GM23248 (cell line): ENCODE results near the gene WBP2NL. TPM values are rescaled to one million over a fixed set of nuclear protein-coding genes. Genes with fewer than 3 reads are reported as not detected.
A peak's percentile ranks its signal among the peaks of the same experiment; 100 is the strongest.

Source experiments
- DNase-seq: peaks from one replicate; pipeline ENCODE4 v3.0.0-alpha.2; 2015
- H2AFZ ChIP-seq: fragments of 200-600 bp; sonication (generic); 2 replicates; pipeline ENCODE4 v1.6.1; 2016; ENCODE audit warnings: antibody characterized with exemption
- H3F3A ChIP-seq: fragments of 200-600 bp; sonication (generic); 2 replicates; pipeline ENCODE4 v1.6.1; 2016; ENCODE audit warnings: mild to moderate bottlenecking, antibody characterized with exemption, mixed run types; ENCODE audit not compliant: insufficient read depth
- H3K27ac ChIP-seq: fragments of 200-600 bp; sonication (generic); 2 replicates; pipeline ENCODE4 v1.5.1; 2016; ENCODE audit warnings: mild to moderate bottlenecking
- H3K27me3 ChIP-seq: fragments of 200-600 bp; sonication (generic); replicated peaks from 2 replicates; pipeline ENCODE4 v1.6.1; 2016; ENCODE audit warnings: mild to moderate bottlenecking; ENCODE audit not compliant: insufficient read depth
- H3K36me3 ChIP-seq: fragments of 200-600 bp; sonication (generic); 2 replicates; pipeline ENCODE4 v1.6.1; 2016; ENCODE audit warnings: low read depth, mild to moderate bottlenecking
- H3K4me1 ChIP-seq: fragments of 200-600 bp; sonication (generic); 2 replicates; pipeline ENCODE4 v1.6.1; 2016; ENCODE audit warnings: mild to moderate bottlenecking; ENCODE audit not compliant: insufficient read depth
- H3K4me2 ChIP-seq: fragments of 200-600 bp; sonication (generic); one replicate; pipeline ENCODE4 v1.6.1; 2016; ENCODE audit warnings: mild to moderate bottlenecking; ENCODE audit not compliant: unreplicated experiment
- H3K4me3 ChIP-seq: fragments of 200-600 bp; sonication (generic); 2 replicates; pipeline ENCODE4 v1.5.1; 2016; ENCODE audit warnings: mild to moderate bottlenecking
- H3K79me2 ChIP-seq: fragments of 200-600 bp; sonication (generic); 2 replicates; pipeline ENCODE4 v1.6.1; 2016; ENCODE audit warnings: mild to moderate bottlenecking; ENCODE audit not compliant: insufficient read depth
- H3K9ac ChIP-seq: fragments of 200-600 bp; sonication (generic); 2 replicates; pipeline ENCODE4 v1.6.1; 2016; ENCODE audit warnings: mild to moderate bottlenecking
- H3K9me2 ChIP-seq: fragments of 200-600 bp; sonication (generic); 2 replicates; pipeline ENCODE4 v1.6.1; 2016; ENCODE audit warnings: mixed run types, mild to moderate bottlenecking, moderate library complexity; ENCODE audit not compliant: insufficient read depth
- H3K9me3 ChIP-seq: fragments of 200-600 bp; sonication (generic); one replicate; pipeline ENCODE4 v1.6.1; 2017; ENCODE audit warnings: low read depth
- H4K20me1 ChIP-seq: fragments of 200-600 bp; sonication (generic); 2 replicates; pipeline ENCODE4 v1.6.0; 2016; ENCODE audit not compliant: insufficient read depth
- EZH2 ChIP-seq: fragments of 200-600 bp; sonication (generic); IDR thresholded peaks from 2 replicates; pipeline ENCODE4 v1.6.1; 2018; ENCODE audit warnings: antibody characterized with exemption, mild to moderate bottlenecking; ENCODE audit not compliant: insufficient read depth, poor library complexity, severe bottlenecking
- EZH2phosphoT487 ChIP-seq: fragments of 200-600 bp; sonication (generic); IDR thresholded peaks from 2 replicates; pipeline ENCODE4 v1.6.1; 2018; ENCODE audit warnings: antibody characterized with exemption, moderate library complexity, mild to moderate bottlenecking, low read depth; ENCODE audit not compliant: insufficient read depth
- WGBS, 2 experiments: methylation state at CpG; one replicate each; pipeline ENCODE4 v1.1.6; 2015 to 2017; ENCODE audit warnings: low lambda C conversion rate in 2 of 2, low coverage in 1 of 2; ENCODE audit errors: missing lambda C conversion rate in 2 of 2; 5-methylcytosine and 5-hydroxymethylcytosine counted together
- in situ Hi-C: fragments of 300-500 bp; cut with MboI; formaldehyde crosslinking; loops from 2 replicates; pipeline ENCODE4 v1.15.0; 2020
- polyA plus RNA-seq: library from polyadenylated mRNA; unstranded; fragments of >200 nt; fragmentation: Nextera tagmentation; extraction: Ambion mirVana; gene quantifications from 2 replicates; pipeline ENCODE4 v1.2.1, GENCODE V29; 2016
- total RNA-seq: library from RNA; depleted of rRNA; stranded (reverse); fragments of >200 nt; shearing (Covaris generic); gene quantifications from 2 replicates; pipeline ENCODE4 v1.2.3, GENCODE V29; 2014

The WBP2NL gene
- total and polyA plus RNA-seq, 2 experiments from 2014 or later: 0.14 to 0.43 TPM

DNA sequence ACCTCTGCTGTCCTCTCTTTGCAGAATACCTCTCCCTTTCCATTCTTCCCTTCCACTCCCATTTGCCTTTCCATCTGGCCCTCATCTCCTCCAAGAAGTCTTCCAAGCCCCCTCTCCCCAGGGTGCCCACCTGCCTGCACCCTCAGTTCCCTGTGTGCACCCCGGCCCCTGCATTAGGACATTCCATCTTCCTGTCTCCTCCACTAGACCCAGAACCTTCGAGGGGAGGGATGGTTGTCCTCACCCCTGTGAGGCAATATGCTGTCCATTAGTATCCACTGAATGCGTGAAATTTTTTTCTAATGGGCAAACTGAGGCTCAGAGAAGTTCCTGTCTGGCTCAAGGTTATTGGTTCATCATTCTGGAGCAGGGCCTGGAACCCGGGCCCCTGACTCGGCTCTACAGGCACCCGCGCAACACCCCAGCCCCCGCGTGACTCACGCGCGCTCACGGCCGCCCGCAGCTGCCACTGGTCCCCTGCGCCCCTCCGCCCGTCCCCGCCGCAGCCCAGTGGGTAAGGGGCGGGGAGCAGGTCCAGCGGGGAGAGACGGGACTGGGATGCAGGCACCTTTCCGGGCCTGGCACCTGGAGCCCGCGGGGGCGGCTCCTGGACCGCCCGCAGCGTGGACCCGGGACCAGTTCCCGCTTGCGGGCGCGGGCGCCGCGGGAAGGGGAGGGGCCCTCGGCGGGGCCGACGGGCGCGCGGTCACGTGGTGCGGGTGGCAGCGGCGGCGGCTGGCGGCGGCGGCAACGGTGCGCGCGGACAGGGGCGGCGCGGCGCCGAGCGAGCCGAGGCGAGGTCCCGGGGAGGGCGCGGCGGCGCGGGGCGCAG lies 22.3 kb upstream of the WBP2NL start:
- Histone ChIP-seq H3K79me2 (no peaks in the 10 kb centered on the region), H2AFZ (peak overlapping the region; percentile 62), H3K27ac (no peak overlapping the region), H3K27me3 (peaks cover 39% of the 10 kb centered on the region), H3K4me2 (peak overlapping the region; percentile 70), H3K9me3 (no peaks in the 10 kb centered on the region), H3K4me1 (0 out of 2 replicates have a peak, but pooled peaks cover 4% of the 10 kb centered on the region), H3K36me3 (no peaks in the 10 kb centered on the region), H3K9me2 (no peaks in the 10 kb centered on the region), H3F3A (no peaks in the 10 kb centered on the region), H3K9ac (no peak overlapping the region), H3K4me3 (peak overlapping the region; percentile 62), H4K20me1 (no peaks in the 10 kb centered on the region)
- TF ChIP-seq EZH2 (no peak), EZH2phosphoT487 (no peak)
- in situ Hi-C loops: no loop called here
- WGBS, 2 experiments: 3 to 4% methylated on average over 45 to 58 of the region's 72 CpGs
- peak; percentile 42 for DNase-seq

DNA sequence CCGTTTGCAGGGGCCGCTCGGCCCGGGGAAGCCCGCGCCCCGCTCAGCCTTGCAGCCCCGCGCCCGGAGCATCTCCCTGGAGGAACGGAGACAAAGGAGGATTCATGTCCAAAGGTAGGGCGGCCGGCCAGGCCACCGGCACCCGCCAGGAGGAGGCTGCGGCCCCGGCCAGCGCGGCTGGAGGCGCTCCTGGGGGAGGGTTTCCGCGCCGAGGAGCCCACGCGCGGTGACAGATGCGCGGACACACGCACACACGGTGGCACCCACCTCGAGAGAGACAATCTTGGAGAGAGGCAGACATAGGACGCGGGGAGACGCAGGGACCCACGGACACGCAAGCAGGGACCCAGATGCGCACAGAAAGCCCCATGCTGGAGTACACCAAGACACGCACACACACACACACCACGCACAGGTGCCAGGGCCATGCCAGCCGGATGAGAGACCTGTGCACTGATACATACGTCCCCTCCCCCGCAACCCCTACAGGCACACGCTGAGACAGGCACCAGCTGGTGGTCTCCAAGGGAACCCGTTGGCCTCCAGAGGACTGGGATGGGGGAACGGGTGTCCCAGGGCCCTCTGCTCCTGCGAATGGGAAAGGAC lies 21.5 kb upstream of the WBP2NL start:
- H3F3A ChIP-seq: no peaks in the 10 kb centered on the region
- H3K4me1 ChIP-seq: 0 out of 2 replicates have a peak, but pooled peaks cover 4% of the 10 kb centered on the region
- 7 to 10% methylated on average over 35 to 46 of the region's 46 CpGs for WGBS, 2 experiments
- no peak overlapping the region for H2AFZ ChIP-seq
- TF ChIP-seq EZH2phosphoT487: no peak
- TF ChIP-seq EZH2: no peak
- in situ Hi-C loops: no loop called here
- no peaks in the 10 kb centered on the region for H4K20me1 ChIP-seq
- no peaks in the 10 kb centered on the region for H3K9me3 ChIP-seq
- no peak overlapping the region for H3K9ac ChIP-seq
- no peak overlapping the region for H3K4me2 ChIP-seq
- H3K36me3 ChIP-seq: no peaks in the 10 kb centered on the region
- H3K27me3 ChIP-seq: peaks cover 32% of the 10 kb centered on the region
- DNase-seq: peak; percentile 21
- no peaks in the 10 kb centered on the region for H3K9me2 ChIP-seq
- no peaks in the 10 kb centered on the region for H3K79me2 ChIP-seq
- no peak overlapping the region for H3K4me3 ChIP-seq
- H3K27ac ChIP-seq: no peak overlapping the region

DNA sequence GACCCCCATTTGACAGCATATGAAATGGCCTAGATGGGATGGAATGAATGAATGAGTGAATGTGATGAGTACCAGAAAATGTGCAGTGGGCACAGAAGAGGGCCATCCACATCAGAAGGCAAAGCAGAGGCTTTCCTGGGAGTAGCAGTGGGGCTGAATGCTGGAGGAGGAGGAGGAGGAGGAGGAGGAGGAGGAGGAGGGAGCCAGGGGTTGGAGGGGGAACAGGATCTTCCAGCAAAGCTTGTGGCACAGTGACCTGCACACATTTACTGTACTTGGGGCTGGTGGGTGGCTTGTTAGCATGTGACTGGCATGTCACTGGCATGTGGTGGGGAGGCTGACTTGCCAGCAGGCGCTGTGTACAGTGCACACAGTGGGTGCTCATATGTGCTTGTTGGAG lies 19.9 kb upstream of the WBP2NL start:
- Histone ChIP-seq H3K4me2 (no peak overlapping the region), H3K9ac (no peak overlapping the region), H3K27me3 (peaks cover 31% of the 10 kb centered on the region), H3K9me3 (no peaks in the 10 kb centered on the region), H2AFZ (no peak overlapping the region), H4K20me1 (no peaks in the 10 kb centered on the region), H3K9me2 (no peaks in the 10 kb centered on the region), H3F3A (peaks cover 10% of the 10 kb centered on the region), H3K79me2 (no peaks in the 10 kb centered on the region), H3K4me1 (0 out of 2 replicates have a peak, but pooled peaks cover 4% of the 10 kb centered on the region), H3K36me3 (no peaks in the 10 kb centered on the region), H3K27ac (no peak overlapping the region), H3K4me3 (no peak overlapping the region)
- TF ChIP-seq EZH2phosphoT487: no peak
- no peak for TF ChIP-seq EZH2
- 93 to 100% methylated on average over 1 of the region's 1 CpG for WGBS, 2 experiments
- DNase-seq: no peak
- in situ Hi-C loops: no loop called here

DNA sequence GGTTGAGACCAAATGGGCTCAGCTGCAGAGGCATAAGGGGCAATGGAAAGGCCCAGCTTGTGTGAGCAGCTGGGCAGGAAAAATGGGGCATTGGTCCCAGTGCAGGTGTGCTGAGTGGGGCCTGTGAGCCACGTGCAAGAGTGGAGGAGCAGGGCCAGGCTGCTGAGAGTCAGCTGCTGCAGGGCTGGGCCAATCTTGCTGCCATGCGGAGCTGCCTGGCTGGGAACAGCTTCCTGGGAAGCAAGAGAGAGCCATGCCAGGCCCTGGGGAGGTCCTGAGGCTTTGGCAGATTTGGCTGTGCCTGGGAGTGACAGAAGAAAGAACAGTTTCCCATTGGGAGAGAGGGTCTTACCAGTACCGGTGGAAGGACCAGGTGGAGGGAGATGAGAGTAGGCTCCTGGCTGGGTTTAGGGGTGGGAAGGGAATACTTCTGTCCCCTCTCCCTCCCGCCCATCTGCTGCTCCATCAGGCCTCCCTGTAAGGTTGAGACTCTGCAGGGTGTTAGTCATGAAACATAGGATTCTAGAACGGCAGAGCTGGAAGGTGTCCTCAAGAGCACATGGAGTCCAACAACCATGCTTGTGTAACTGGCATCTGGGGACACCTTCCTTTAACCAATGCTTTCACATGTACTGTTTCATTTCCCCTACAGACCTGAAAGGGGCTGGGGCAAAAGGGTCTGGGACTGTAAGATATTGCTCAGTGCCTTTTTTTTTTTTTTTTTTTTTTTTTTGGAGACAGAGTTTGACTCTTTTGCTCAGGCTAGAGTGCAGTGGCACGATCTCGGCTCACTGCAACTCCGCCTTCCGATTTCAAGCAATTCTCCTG lies 19.0 kb upstream of the WBP2NL start:
- Histone ChIP-seq H4K20me1 (no peaks in the 10 kb centered on the region), H3K27ac (no peak overlapping the region), H3K9ac (no peak overlapping the region), H3K9me2 (no peaks in the 10 kb centered on the region), H3F3A (peaks cover 13% of the 10 kb centered on the region), H3K79me2 (no peaks in the 10 kb centered on the region), H3K36me3 (no peaks in the 10 kb centered on the region), H3K4me1 (0 out of 2 replicates have a peak, but pooled peaks cover 4% of the 10 kb centered on the region), H3K27me3 (peaks cover 31% of the 10 kb centered on the region), H3K4me3 (no peak overlapping the region), H3K9me3 (no peaks in the 10 kb centered on the region), H3K4me2 (no peak overlapping the region), H2AFZ (no peak overlapping the region)
- in situ Hi-C loops: no loop called here
- 28 to 56% methylated on average over 3 to 9 of the region's 9 CpGs for WGBS, 2 experiments
- DNase-seq: no peak
- TF ChIP-seq EZH2phosphoT487 (no peak), EZH2 (no peak)
